Raji (cell line): ENCODE results near the gene ANKRD40.

ENCODE experiments used
- POLR2A ChIP-seq: IDR thresholded peaks from 2 replicates; pipeline ENCODE4 v1.6.1; 2011; ENCODE audit warnings: low read depth, low read length, control low read depth; ENCODE audit not compliant: insufficient read depth

The ANKRD40 gene

GRCh38 chr17:50692448-50693035, 15.2 kb downstream of the ANKRD40 start:
- TF ChIP-seq POLR2A = no peak

GRCh38 chr17:50691550-50692447, 15.9 kb downstream of the ANKRD40 start:
- TF ChIP-seq POLR2A = no peak

GRCh38 chr17:50690887-50691549, 16.7 kb downstream of the ANKRD40 start:
- TF ChIP-seq POLR2A = no peak

GRCh38 chr17:50689956-50690886, 17.5 kb downstream of the ANKRD40 start:
- no peak for TF ChIP-seq POLR2A

GRCh38 chr17:50689251-50689650, 18.5 kb downstream of the ANKRD40 start:
- no peak for TF ChIP-seq POLR2A

GRCh38 chr17:50688245-50688644, 19.5 kb downstream of the ANKRD40 start:
- no peak for TF ChIP-seq POLR2A

GRCh38 chr17:50687200-50688066, 20.3 kb downstream of the ANKRD40 start:
- no peak for TF ChIP-seq POLR2A

GRCh38 chr17:50686494-50687199, 21.1 kb downstream of the ANKRD40 start:
- TF ChIP-seq POLR2A = no peak

- no peak for TF ChIP-seq POLR2A
Measured at GRCh38 chr17:50685691-50686493, 21.8 kb downstream of the ANKRD40 start.

GRCh38 chr17:50685334-50685665, 22.4 kb downstream of the ANKRD40 start:
- no peak for TF ChIP-seq POLR2A

- TF ChIP-seq POLR2A = no peak
Measured at GRCh38 chr17:50684612-50685333, 22.9 kb downstream of the ANKRD40 start.

GRCh38 chr17:50684288-50684611, 23.5 kb downstream of the ANKRD40 start:
- no peak for TF ChIP-seq POLR2A
